Stimulated activated CD4-positive, alpha-beta T cell treated with anti-CD3 and anti-CD28 coated beads, Interleukin-2, amount 100 ng/mL, for 4 hours (primary cell): Measurements from ENCODE around the gene CTDSPL.

Source experiments
- DNase-seq: peaks from one replicate; pipeline ENCODE4 v3.0.0-alpha.2; 2020; ENCODE audit warnings: low read depth

Gene CTDSPL

DNA sequence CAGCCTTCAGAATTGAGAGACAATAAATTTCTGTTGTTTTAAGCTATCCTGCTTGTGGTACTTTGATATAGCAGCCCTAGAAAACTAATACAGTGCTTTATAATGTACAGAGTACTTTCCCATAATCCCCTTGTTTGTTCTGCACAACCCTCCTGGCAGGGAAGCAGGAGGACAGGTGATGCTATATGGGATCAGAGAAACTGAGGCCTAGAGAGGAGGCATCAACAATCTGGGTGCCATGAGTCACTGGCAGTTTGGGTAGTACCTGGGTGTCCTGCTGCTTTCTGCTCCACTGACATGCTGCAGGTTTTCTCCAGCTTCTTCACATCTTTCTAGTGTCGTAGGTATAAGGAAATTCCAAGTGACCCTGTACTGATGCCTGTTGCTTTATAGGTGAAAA lies 55.0 kb downstream of the CTDSPL start:
- DNase-seq = no peak

DNA sequence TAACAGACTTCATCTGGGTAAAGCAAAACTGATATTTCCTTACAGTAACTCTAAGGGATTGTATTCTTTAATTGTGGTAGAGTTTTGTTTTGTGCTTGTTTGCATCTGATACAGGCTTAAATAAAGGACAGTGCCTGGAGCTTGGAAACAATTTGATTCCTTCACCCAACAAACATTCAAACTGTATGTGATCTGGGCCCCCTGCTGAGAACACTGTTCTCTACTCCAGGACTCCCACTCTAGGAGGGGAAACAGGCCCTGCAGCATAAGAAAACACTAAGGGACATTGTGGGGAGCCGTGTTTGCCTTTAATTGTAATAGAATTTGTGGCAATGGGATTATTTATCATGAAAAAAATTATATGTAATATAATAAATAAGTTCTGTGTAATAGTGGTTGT lies 56.9 kb downstream of the CTDSPL start:
- DNase-seq = no peak

GRCh38 chr3:37920156-37920699 lies 58.5 kb downstream of the CTDSPL start:
- DNase-seq = no peak

DNA sequence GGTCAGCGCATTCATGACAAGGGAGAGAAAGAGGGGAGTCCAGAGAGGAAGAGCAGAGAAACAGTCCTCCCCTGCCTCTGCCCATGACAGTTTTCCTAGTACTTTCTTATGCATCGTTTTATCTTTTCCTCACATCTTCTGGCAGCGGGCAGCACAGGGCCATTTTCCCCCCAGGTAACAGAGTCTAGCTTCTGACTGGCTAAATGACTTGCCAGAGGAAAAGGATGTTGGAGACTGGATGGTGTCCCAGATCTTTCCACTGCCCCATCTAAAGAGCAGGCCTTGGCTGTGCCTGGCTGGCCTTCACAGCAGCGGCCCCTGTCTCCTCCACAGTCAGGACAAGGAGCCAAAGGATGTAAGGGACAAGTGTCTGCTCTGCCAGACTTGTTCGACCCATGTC lies 59.3 kb downstream of the CTDSPL start:
- DNase-seq = no peak

DNA sequence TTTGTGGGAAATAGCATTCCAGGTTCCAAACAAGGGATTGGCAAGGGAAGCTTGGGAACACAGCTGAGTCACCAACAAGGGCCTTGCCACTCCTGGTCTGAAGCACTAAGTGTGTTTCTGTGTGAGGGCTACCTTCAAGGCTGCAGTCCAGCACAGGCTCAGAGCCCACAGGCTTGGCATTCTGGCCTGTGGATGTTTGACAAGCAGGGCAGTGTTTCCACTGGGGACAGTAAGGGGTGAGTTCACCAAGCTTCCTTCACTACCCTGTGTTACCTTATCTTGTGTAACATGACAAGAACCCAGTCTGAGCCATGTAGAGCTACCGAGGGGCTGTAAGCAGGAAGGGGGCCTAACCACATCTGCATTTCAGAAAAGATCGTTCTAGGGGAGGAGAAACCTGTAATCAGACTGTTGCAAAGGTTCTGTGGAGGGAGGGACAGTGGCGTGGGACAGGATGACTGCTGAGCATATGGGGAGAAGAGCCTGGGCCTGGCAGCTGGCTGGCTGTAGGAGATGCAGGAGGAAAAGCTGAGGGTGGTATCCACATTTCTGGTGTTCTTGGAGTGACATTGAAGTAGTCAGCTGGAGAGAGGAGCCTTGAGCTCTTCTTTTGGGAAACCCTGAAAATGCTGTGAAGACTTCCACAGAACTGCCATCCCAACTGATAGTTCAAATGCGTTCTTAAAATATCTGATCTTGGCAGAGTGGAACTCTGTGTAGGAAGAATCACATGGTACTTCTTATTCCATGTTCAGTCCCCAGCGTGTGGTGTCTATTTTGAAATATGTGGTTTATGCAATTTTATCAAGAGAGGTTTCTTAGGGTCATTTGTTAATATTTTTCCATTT lies 61.3 kb downstream of the CTDSPL start:
- no peak for DNase-seq

DNA sequence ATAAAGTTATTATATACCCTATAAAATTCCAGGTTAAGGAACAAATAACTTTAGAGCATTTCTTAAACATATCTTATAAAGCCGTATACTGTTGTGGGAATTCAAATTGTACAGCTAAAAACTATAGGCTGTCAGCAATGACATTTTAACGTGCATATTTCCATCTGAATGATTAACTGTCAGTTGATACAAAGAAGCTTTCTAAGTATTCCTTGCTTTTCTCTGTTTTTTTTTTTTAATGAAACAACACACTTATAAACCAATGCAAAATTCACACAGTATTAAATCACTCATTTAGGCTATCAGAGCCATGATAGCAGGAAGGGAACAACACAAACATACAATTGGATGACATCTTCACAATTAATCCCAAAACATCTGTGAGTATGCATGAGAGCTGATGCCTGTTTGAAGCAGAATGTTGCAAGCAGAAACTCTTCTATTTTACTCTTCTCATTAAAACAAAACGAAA lies 61.9 kb downstream of the CTDSPL start:
- no peak for DNase-seq

DNA sequence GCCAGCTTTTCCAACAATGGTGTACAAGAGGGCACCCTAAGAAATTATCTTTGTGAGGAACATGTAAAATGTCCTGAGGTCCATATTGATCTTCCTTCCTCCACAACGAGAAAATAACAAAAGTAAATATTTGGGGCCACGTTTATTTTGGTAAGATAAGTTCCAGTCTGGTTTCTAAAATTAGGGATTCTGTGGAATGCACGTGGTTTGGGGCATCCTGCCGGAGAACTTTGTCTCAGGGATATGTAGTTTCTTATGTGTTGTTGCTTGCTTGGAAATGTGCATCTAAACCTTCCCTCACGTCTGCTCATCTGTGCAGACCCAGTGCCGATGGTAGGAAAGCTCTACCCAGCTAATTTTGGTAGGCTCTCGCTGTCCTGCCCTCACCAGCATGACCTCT lies 62.8 kb downstream of the CTDSPL start:
- no peak for DNase-seq

GRCh38 chr3:37925157-37925556 lies 63.5 kb downstream of the CTDSPL start:
- DNase-seq = no peak

DNA sequence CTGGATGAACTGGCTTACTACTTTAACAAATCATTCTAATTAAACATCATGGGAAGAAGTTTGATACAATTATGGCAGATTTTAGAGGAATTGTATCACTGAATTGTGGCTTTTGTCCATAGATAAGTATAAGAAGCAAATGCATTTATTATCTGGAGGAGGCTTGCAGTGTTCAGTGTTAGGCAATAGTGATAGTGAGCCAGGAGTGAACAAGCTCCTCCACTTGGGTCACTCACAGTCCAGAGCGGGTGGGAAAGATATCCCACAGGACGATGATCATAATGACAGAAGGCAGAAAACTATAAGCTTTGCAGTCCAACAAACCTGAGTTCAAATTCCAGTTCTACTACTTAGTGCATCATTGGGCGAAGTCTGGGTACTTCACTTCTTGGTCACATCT lies 64.9 kb downstream of the CTDSPL start:
- DNase-seq = no peak

- DNase-seq = no peak
Observed at GRCh38 chr3:37930495-37930894, 68.8 kb downstream of the CTDSPL start.

- DNase-seq = no peak
Observed at GRCh38 chr3:37932505-37932904, 70.8 kb downstream of the CTDSPL start.

GRCh38 chr3:37934631-37935289 lies 73.1 kb downstream of the CTDSPL start:
- DNase-seq = no peak

- DNase-seq = no peak
Observed at GRCh38 chr3:37935290-37935668, 73.6 kb downstream of the CTDSPL start.

- no peak for DNase-seq
Observed at GRCh38 chr3:37935756-37936666, 74.3 kb downstream of the CTDSPL start.

DNA sequence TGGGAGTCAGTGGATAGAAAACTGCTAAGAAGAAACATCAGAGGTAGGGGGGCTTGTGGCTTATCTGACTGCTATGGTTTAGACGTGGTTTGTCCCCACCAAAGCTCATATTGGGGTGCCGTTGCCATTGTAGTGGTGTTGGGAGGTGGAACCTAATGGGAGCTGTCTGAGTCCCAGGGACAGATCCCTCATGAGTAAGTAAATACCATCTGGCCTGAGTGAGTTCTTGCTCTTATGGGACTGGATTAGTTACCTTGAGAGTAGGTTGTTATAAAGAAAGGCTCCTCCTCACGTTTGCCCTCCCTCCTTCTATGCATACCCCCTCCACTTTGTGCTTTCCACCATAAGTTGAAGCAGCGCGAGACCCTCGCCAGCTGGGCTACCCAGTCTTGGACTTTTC lies 75.5 kb downstream of the CTDSPL start:
- DNase-seq = no peak

DNA sequence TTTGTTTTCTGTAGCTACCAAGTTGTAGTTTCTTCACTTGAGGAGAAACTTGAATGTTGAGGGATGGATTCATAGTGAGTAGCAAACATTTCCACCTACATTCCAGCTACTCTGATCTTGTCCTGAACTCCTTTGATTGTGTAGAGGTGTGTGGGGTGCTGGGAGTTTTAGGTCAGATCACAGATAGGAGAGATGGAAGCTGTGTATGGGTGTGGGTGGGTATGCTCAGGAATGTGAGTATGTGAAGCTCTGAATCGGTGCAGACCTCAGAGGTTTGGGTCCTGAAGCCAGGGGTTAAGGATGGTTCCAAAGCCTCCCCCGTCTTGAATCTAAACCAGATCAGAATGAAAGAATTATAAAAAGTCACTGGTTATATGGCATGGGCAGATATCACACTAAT lies 76.3 kb downstream of the CTDSPL start:
- DNase-seq = no peak

- no peak for DNase-seq
Observed at GRCh38 chr3:37940242-37940908, 78.7 kb downstream of the CTDSPL start.

- DNase-seq = no peak
Observed at GRCh38 chr3:37941608-37942508, 80.2 kb downstream of the CTDSPL start.

- no peak for DNase-seq
Observed at GRCh38 chr3:37942646-37943045, 81.0 kb downstream of the CTDSPL start.

GRCh38 chr3:37943126-37943525 lies 81.4 kb downstream of the CTDSPL start:
- no peak for DNase-seq
